Pancreas (tissue), 10 donors: ENCODE results near the gene ZMIZ1. TPM values are rescaled to one million over a fixed set of nuclear protein-coding genes. Genes with fewer than 3 reads are reported as not detected.
A peak's percentile ranks its signal among the peaks of the same experiment; 100 is the strongest.

Experiments
- ATAC-seq, 4 donors: fragments of 200-7000 bp; cut with Tn5 transposase; one replicate each; pipeline versions ENCODE4 v1.8.0 to v1.9.1; 2020; ENCODE audit warnings: mild to moderate bottlenecking in 4 of 4, moderate library complexity in 4 of 4
- DNase-seq, 6 donors: peaks; one replicate each; pipeline ENCODE4 v3.0.0-alpha.2; 2020
- FAIRE-seq: peaks from 2 replicates; lab custom pipeline; 2012; peaks lifted over from hg19 to GRCh38; lab: Jason Lieb, UNC
- H3K27ac ChIP-seq, 4 donors: fragments of 200-600 bp; sonication (generic); 1 replicate in 3 of 4; 2 replicates in 1 of 4; pipeline versions ENCODE4 v1.5.0 to v1.8.0; 2020
- H3K27me3 ChIP-seq, 4 donors: fragments of 200-600 bp; one replicate each; pipeline ENCODE4 v1.8.0; 2021
- H3K36me3 ChIP-seq, 3 donors: fragments of 200-600 bp; sonication (generic) in 1 of 3; one replicate each; pipeline versions ENCODE4 v1.5.0 to v1.8.0; 2020 to 2021
- H3K4me1 ChIP-seq, 3 donors: fragments of 200-600 bp; one replicate each; pipeline ENCODE4 v1.8.0; 2021
- H3K4me3 ChIP-seq, 4 donors: fragments of 200-600 bp; sonication (generic) in 2 of 4; one replicate each; pipeline versions ENCODE4 v1.5.0 to v1.8.0; 2020 to 2021
- H3K9me3 ChIP-seq, 4 donors: fragments of 200-600 bp; one replicate each; pipeline ENCODE4 v1.8.0; 2021
- WGBS, 2 donors: extraction: QIAGEN DNeasy Blood & Tissue Kit; methylation state at CpG; one replicate each; pipeline ENCODE4 v1.1.7; 2013; 5-methylcytosine and 5-hydroxymethylcytosine counted together
- intact Hi-C, 3 donors: fragments of 100-400 bp; cut with DNase I; formaldehyde crosslinking; loops; one replicate each; pipeline versions ENCODE4 v1.11.1 to v1.14.2; 2022
- polyA plus RNA-seq, 2 donors: library from polyadenylated mRNA; stranded (reverse); fragments of 200-250 nt; gene quantifications; one replicate each; pipeline ENCODE4 v1.2.3, GENCODE V29; 2013
- total RNA-seq, 6 donors: library from RNA; stranded (reverse); fragmentation: NEBNext Ultra II Directional in 4 of 6; extraction: Animal tissue kit (Norgen Biotek cat#: 25700) in 4 of 6; gene quantifications; one replicate each; pipeline versions ENCODE4 v1.2.1 to v1.2.4, GENCODE V29; 2021 to 2023
- TF ChIP-seq, protein P1 (sequence below), 4 donors: fragments of 200-600 bp; sonication (generic) in 3 of 4; IDR thresholded peaks; one replicate each; pipeline versions ENCODE4 v1.5.0 to v1.8.0; 2021; ENCODE audit warnings: antibody characterized with exemption in 4 of 4
- donor health status: healthy with polysubstance abuse.
- donor health status: DM: no; HTN: no; CAD: no; lungs with moderate emphysema.
- donor health status: DM: no; HTN: no; CAD: no.
- donor health status: control.
- donor health status: control.
- donor health status: Bipolar disorder and iron deficiency.
- donor health status: DM: yes; HTN: yes; CAD: no.
- donor health status: DM: no; HTN: no; CAD: no.
- donor health status: DM: no; HTN: no; CAD: no.
- donor health status: DM: yes; HTN: yes; CAD: no.

Gene ZMIZ1
- total and polyA plus RNA-seq, 8 donors = 14.5 to 45.0 (median 21.9) TPM

DNA sequence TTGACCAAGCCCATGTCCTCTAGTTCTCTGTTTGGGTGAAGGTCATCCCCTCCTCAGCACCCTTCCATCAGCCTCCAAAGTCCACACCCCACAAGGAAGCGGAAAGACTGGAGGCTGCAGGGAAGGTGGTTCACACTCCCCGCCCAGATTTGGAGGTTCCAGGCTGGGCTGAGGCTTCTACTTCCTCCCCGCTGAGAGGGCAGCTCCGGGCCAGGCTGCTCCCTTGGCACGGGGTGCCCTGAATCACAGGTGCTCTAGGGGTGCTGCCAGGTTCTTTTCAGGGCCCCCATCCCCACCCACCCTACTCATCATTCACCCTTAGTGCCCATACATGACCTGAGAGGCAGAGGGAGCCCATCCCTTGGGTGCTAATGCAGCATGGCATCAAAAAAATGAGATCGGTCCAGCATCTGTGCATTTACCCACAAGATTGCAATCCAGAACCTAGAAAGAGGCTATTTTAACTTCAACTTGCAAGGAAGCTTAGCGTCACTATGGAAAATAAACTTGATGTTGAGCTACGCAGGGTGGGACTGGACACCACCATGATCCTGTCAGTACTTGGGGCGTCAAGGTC is 47.3 kb upstream of the ZMIZ1 start:
- Histone ChIP-seq H3K4me3 (no peak overlapping the region), H3K36me3 (no peaks in the 10 kb centered on the region), H3K9me3 (no peaks in the 10 kb centered on the region), H3K27ac (no peak overlapping the region), H3K27me3 (no peaks in the 10 kb centered on the region), H3K4me1 (peaks cover 0 to 3% (median 0%) of the 10 kb centered on the region in 3 donors)
- 61 to 68% methylated on average over 9 of the region's 9 CpGs for WGBS, 2 donors
- peak in 2 of 6 donors; percentile 41 to 55 for DNase-seq
- FAIRE-seq = no peak
- intact Hi-C loops = no loop called here
- peak in 3 of 4 donors; percentile 25 to 59 (median 53) for ATAC-seq
- TF ChIP-seq, protein P1, sequence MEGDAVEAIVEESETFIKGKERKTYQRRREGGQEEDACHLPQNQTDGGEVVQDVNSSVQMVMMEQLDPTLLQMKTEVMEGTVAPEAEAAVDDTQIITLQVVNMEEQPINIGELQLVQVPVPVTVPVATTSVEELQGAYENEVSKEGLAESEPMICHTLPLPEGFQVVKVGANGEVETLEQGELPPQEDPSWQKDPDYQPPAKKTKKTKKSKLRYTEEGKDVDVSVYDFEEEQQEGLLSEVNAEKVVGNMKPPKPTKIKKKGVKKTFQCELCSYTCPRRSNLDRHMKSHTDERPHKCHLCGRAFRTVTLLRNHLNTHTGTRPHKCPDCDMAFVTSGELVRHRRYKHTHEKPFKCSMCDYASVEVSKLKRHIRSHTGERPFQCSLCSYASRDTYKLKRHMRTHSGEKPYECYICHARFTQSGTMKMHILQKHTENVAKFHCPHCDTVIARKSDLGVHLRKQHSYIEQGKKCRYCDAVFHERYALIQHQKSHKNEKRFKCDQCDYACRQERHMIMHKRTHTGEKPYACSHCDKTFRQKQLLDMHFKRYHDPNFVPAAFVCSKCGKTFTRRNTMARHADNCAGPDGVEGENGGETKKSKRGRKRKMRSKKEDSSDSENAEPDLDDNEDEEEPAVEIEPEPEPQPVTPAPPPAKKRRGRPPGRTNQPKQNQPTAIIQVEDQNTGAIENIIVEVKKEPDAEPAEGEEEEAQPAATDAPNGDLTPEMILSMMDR (IDR thresholded peaks at IDR 0.05) = no peak

DNA sequence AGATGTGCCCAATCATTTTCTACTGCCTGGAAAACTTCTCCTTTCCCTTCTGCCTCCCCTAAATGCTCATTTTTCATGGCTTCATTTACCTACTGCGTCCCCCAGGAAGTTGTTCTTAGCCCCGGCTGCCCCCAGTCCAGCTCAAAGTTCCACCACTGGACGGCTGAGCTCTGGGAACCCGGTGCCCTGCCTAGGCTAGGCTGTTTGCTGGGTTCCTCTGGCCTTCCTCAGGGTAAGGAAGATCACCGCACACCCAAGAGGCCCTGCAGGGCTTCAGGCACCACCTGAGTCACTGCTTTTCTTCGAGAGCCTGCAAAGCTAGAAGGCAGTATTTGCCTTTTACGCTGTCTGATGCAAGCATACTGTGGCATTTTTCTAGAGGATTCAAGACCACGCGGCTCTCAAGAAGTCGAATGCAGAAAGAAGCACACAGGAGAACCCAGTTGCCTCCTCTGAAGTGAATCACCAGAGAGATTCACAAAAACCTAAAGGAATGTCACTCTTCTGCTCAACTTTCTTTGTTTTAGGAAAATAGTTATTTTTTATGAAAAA is 46.7 kb upstream of the ZMIZ1 start:
- no peaks in the 10 kb centered on the region for H3K36me3 ChIP-seq
- ATAC-seq = no peak
- TF ChIP-seq, protein P1 (IDR thresholded peaks at IDR 0.05) = no peak
- H3K27ac ChIP-seq = no peak overlapping the region
- no peak overlapping the region for H3K4me3 ChIP-seq
- 89 to 90% methylated on average over 10 of the region's 10 CpGs for WGBS, 2 donors
- intact Hi-C loops = no loop called here
- H3K9me3 ChIP-seq = no peaks in the 10 kb centered on the region
- H3K4me1 ChIP-seq = peaks cover 0 to 3% (median 0%) of the 10 kb centered on the region in 3 donors
- no peaks in the 10 kb centered on the region for H3K27me3 ChIP-seq
- FAIRE-seq = no peak
- DNase-seq = peak in 1 of 6 donors; percentile 32

GRCh38 chr10:79022565-79023230 is 46.1 kb upstream of the ZMIZ1 start:
- no peak for ATAC-seq

DNA sequence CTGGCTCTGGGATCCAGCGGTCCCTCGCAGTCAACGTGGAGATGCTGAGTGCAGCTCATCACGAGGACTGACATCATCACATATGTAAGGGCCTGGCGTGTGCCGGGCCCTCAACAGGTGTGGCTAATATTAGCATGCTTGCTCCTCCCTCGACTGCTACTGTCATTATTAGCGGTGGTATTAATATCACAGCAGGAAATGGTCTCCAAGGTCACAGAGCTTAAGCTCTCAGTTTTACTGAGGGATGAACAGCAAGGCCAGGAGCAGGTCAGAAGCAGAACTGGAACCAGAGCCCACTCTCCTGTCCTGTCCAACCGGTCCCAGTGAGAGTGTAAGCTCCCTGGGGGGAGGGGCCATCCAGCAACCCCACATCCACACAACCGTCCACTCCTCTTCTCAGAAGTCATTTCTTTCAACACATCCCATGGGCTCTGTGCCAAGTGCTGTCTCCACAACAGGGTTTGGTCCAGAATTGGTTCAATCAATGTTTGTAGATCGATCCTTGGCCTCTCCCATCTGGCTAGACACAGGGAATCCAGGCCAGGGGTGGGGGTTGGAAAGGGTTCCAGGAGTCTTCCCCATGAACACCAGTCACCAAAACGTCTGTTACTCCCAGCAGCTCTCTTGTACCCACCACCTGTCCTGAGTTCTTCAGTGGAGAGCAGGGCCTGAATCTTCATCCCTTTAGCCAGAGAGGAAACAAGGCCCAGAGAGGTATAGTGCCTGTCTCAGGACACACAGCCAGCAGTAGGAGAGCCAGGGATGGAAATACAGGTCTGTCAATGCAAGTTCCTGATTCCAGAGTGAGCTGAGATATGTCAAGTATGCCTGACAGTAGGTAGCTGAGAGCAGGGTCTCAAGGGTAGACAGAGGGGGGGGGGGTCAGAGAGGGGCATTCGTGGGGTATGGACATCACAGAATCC is 45.3 kb upstream of the ZMIZ1 start:
- intact Hi-C loops = no loop called here
- peak in 1 of 4 donors; percentile 7 for ATAC-seq
- FAIRE-seq = no peak
- no peaks in the 10 kb centered on the region for H3K9me3 ChIP-seq
- no peak overlapping the region for H3K4me3 ChIP-seq
- H3K4me1 ChIP-seq = peaks cover 0 to 6% (median 4%) of the 10 kb centered on the region in 3 donors
- TF ChIP-seq, protein P1 (IDR thresholded peaks at IDR 0.05) = no peak
- H3K36me3 ChIP-seq = no peaks in the 10 kb centered on the region
- H3K27ac ChIP-seq = no peak overlapping the region
- peak in 1 of 6 donors; percentile 58 for DNase-seq
- 46 to 59% methylated on average over 13 of the region's 13 CpGs for WGBS, 2 donors
- no peaks in the 10 kb centered on the region for H3K27me3 ChIP-seq

More at GRCh38 chr10:79022565-79023230, 46.1 kb upstream of the ZMIZ1 start:
- no peaks in the 10 kb centered on the region for H3K36me3 ChIP-seq
- intact Hi-C loops = no loop called here
- H3K4me3 ChIP-seq = no peak overlapping the region
- no peak for FAIRE-seq
- no peaks in the 10 kb centered on the region for H3K27me3 ChIP-seq
- peaks cover 0 to 6% (median 3%) of the 10 kb centered on the region in 3 donors for H3K4me1 ChIP-seq
- WGBS, 2 donors = 67 to 81% methylated on average over 17 of the region's 17 CpGs
- DNase-seq = peak in 1 of 6 donors; percentile 55
- H3K27ac ChIP-seq = no peak overlapping the region
- no peaks in the 10 kb centered on the region for H3K9me3 ChIP-seq
- TF ChIP-seq, protein P1 (IDR thresholded peaks at IDR 0.05) = no peak
